Right lung (tissue), 5 donors: ENCODE measurements around the gene COG7. TPM values are rescaled to one million over a fixed set of nuclear protein-coding genes. Genes with fewer than 3 reads are reported as not detected.
"Not testable (repeated sequence)": the region's sequence is repeated elsewhere in the genome, so short reads cannot be mapped to it uniquely, and the experiment has no call there.

Experiments
- DNase-seq, 2 donors: peaks; one replicate each; pipeline ENCODE4 v3.0.0-alpha.2; 2013
- polyA plus RNA-seq, 5 donors: library from polyadenylated mRNA; unstranded; fragments of 120-200 nt; gene quantifications; one replicate each; pipeline versions ENCODE4 v1.2.1 to v1.2.3, GENCODE V29; 2013; ENCODE audit warnings: inconsistent platforms in 1 of 5, low replicate concordance in 1 of 5; ENCODE audit not compliant: insufficient read length in 5 of 5, insufficient read depth in 1 of 5

The COG7 gene
- polyA plus RNA-seq, 5 donors = 25.6 to 39.7 (median 33.0) TPM

DNA sequence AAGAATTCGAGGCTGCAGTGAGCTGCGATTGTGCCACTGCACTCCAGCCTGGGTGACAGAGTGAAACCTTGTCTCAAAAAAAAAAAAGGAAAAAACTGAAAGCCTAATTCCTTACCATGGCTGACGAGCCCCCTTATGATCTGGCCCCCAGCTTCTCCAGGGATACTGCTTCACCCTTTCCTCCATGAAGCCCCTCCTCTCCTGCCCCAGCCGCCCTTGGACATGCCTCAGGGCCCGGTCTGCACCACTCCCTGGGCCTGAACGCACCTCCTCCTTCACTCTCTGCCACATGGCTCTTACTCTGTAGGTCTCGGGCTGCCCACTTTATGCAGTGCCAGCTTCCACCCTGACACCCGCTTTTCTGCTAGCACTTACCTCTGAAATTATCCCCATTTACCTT lies 65.3 kb downstream of the COG7 start:
- no peak for DNase-seq

DNA sequence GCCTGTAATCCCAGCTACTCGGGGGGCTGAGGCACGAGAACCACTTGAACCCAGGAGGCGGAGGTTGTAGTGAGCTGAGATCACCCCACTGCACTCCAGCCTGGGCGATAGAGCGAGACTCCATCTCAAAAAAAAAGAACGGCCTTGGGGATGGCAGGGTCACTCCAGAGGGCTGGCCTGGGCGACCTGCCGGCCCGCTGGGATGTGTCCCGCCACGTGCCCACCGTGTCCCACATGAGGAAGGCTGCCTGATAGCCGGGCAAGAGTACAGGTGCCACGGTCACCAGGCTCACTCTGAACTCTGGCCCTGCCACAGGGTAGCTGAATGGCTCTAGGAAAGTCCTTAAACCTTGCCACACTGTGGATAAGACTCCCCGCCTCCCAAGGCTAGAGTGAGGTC lies 67.5 kb downstream of the COG7 start:
- DNase-seq = no peak

- no peak for DNase-seq
Observed at GRCh38 chr16:23384878-23385277, 68.1 kb downstream of the COG7 start.

DNA sequence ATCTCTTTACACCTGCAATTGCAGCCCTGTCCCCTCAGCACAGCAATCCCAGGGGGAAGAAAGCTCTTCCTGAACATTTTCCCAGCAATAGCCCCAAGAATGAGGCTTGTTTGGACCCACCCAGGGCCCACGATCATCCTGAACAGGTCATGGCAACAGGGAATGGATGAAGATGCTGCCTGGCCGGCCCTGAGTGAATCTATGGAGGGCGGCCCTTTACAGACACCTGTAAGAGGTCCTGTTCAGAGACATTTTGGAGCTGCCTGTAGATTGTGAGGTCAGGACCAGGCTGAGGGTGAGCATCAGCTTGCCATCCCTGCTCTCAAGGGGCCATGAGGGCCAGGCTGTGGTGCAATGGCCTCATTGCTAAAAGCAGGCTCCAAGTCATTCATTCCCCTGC lies 69.1 kb downstream of the COG7 start:
- DNase-seq = no peak

GRCh38 chr16:23382279-23382678 lies 70.7 kb downstream of the COG7 start:
- DNase-seq = no peak

DNA sequence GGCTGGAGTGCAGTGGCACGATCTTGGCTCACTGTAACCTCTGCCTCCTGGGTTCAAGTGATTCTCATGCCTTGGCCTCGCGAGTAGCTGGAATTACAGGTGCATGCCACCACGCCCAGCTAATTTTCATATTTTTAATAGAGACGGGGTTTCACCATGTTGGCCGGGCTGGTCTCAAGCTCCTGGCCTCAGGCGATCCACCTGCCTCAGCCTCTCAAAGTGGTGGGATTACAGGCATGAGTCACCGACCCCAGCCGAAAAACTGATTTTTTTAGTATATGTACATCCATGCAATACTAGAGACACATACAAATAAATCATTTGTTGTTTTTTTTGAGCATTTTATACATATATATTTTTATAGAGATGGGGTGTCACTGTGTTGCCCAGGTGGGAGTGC lies 71.3 kb downstream of the COG7 start:
- DNase-seq = not testable (repeated sequence)

GRCh38 chr16:23380501-23380951 lies 72.5 kb downstream of the COG7 start:
- no peak for DNase-seq

DNA sequence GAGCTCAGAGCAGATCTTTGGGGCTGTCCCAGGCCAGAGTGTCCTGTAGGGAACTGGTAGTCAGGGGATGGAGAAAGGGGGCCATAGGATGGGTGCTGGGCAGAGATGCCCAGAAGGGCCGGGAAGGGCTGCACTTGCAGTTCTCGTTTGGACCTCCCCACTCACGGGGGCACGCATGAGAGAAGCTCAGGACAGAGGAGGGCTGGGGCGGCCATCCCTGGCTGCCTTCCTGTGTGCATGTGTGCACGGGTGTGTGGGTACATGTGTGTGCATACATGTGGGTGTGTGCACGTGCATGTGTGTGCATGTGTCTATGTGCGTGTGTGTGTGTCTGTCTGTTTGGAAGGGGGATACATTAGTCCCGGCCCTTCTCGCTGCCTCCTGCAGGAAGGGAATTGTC lies 73.3 kb downstream of the COG7 start:
- no peak for DNase-seq

DNA sequence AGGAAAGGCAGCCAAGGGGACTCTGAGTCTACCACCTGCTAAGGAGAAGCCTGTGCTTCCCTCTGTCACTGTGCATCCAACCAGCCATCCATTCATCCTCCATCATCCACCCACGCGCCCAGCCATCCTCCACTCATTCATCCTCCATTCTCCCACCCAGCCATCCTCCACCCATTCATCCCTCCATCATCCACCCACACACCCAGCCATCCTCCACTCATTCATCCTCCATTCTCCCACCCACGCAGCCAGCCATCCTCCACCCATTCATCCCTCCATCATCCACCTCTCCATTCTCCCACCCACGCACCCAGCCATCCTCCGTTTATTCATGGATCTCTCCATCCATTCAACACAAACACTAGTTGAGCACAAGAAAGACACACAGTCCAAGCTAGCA lies 74.1 kb downstream of the COG7 start:
- DNase-seq = no peak

- DNase-seq = no peak
Observed at GRCh38 chr16:23378256-23378655, 74.7 kb downstream of the COG7 start.

DNA sequence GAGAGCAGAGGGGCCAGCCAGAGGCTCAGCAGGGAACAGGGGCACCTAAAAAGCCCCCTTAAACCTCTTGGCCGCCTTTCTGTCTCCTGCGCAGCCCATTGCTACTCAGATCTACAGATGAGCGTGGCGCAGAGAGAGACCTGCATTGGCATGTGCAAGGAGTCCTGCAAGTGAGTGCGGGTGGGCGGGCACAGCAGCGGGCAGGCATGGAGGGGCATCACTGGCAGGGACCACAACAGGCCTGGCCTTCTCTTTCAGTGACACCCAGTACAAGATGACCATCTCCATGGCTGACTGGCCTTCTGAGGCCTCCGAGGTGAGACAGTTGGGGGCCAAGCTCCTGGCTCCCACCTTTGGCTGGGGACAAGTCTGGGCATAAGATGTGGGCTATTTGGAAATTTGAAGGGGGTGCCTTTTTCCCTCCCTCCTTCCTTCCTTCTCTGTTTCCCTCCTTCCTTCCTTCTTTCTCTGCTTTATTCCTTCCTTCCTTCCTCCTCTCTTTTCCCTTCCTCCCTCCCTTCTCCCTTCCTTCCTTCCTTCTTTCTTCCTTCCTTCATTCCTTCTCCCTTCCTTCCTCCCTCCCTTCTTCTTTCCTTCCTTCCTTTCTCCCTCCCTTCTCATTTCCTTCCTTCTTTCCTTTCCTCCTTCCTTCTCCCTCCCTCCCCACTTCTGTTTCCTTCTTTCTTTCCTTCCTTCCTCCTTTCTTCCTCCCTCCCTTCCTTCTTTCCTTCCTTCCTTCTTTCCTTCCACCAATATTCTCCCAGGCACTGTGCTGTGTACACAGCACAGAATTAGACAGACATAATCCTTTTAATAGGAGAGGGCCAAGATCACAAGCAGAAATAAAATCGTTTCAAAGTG lies 75.7 kb downstream of the COG7 start:
- no peak for DNase-seq

- DNase-seq = no peak
Observed at GRCh38 chr16:23375643-23376042, 77.3 kb downstream of the COG7 start.

GRCh38 chr16:23374721-23375510 lies 78.1 kb downstream of the COG7 start:
- DNase-seq = no peak

- DNase-seq = no peak
Observed at GRCh38 chr16:23373436-23374219, 79.4 kb downstream of the COG7 start.

- DNase-seq = no peak
Observed at GRCh38 chr16:23371368-23371767, 81.6 kb downstream of the COG7 start.

GRCh38 chr16:23369416-23369815 lies 83.6 kb downstream of the COG7 start:
- no peak for DNase-seq

- no peak for DNase-seq
Observed at GRCh38 chr16:23368469-23368868, 84.5 kb downstream of the COG7 start.

- DNase-seq = no peak
Observed at GRCh38 chr16:23367988-23368387, 85.0 kb downstream of the COG7 start.

GRCh38 chr16:23367564-23367963 lies 85.4 kb downstream of the COG7 start:
- no peak for DNase-seq

GRCh38 chr16:23366341-23366740 lies 86.6 kb downstream of the COG7 start:
- DNase-seq = not testable (repeated sequence)

- no peak for DNase-seq
Observed at GRCh38 chr16:23365602-23366240, 87.3 kb downstream of the COG7 start.
